Right lobe of liver (tissue), 6 donors: ENCODE measurements around the gene TMEM91. TPM values are rescaled to one million over a fixed set of nuclear protein-coding genes. Genes with fewer than 3 reads are reported as not detected.
A peak's percentile ranks its signal among the peaks of the same experiment; 100 is the strongest.

Source experiments
- ATAC-seq, 4 donors: fragments of 200-7000 bp; cut with Tn5 transposase; one replicate each; pipeline ENCODE4 v1.9.1; 2020; ENCODE audit warnings: mild to moderate bottlenecking in 4 of 4, moderate library complexity in 4 of 4
- DNase-seq, 3 donors: peaks; one replicate each; pipeline ENCODE4 v3.0.0-alpha.2; 2020
- H3K27ac ChIP-seq, 3 donors: fragments of 200-600 bp; one replicate each; pipeline ENCODE4 v1.8.0; 2022
- H3K27me3 ChIP-seq, 2 donors: fragments of 200-600 bp; one replicate each; pipeline ENCODE4 v1.8.0; 2022
- H3K36me3 ChIP-seq, 4 donors: fragments of 200-600 bp; sonication (generic) in 1 of 4; one replicate each; pipeline versions ENCODE4 v1.5.1 to v1.8.0; 2017 to 2022; ENCODE audit warnings: control low read depth in 1 of 4
- H3K4me1 ChIP-seq, 4 donors: fragments of 200-600 bp; sonication (generic) in 1 of 4; one replicate each; pipeline versions ENCODE4 v1.5.1 to v1.8.0; 2017 to 2022; ENCODE audit warnings: control low read depth in 1 of 4
- H3K4me3 ChIP-seq, 3 donors: fragments of 200-600 bp; one replicate each; pipeline ENCODE4 v1.8.0; 2022
- H3K9me3 ChIP-seq, 4 donors: fragments of 200-600 bp; sonication (generic) in 1 of 4; one replicate each; pipeline versions ENCODE4 v1.5.1 to v1.8.0; 2017 to 2022; ENCODE audit warnings: control low read depth in 1 of 4
- POLR2A ChIP-seq: fragments of 450-650 bp; IDR thresholded peaks from one replicate; pipeline ENCODE4 v1.6.1; 2017; ENCODE audit warnings: antibody characterized with exemption, mild to moderate bottlenecking
- WGBS: methylation state at CpG from one replicate; pipeline ENCODE4 v1.1.6; 2018; ENCODE audit warnings: low coverage, low lambda C conversion rate; ENCODE audit not compliant: insufficient coverage; ENCODE audit errors: missing lambda C conversion rate; 5-methylcytosine and 5-hydroxymethylcytosine counted together
- intact Hi-C, 2 donors: fragments of 100-400 bp; cut with DNase I; formaldehyde crosslinking; loops; one replicate each; pipeline versions ENCODE4 v1.11.2 to v1.14.1; 2022
- total RNA-seq, 6 experiments: library from RNA; depleted of rRNA in 2 of 6; stranded (reverse); fragments of >200 nt in 2 of 6; fragmentation: NEBNext Ultra II Directional in 3 of 6; extraction: Animal tissue kit (Norgen Biotek cat#: 25700) in 3 of 6; gene quantifications; one replicate each; pipeline versions ENCODE4 v1.1.0 to v1.2.4, GENCODE V29; 2016 to 2023
- TF ChIP-seq, protein P1 (sequence below), 4 donors: fragments of 200-600 bp in 3 of 4; fragments of 450-650 bp in 1 of 4; IDR thresholded peaks; one replicate each; pipeline versions ENCODE4 v1.5.1 to v1.8.0; 2016 to 2022; ENCODE audit warnings: antibody characterized with exemption in 4 of 4, mild to moderate bottlenecking in 2 of 4
- donor health status: DM: no; HTN: yes; CAD: no.
- donor health status: DM: no; HTN: no; CAD: no.
- donor health status: DM: no; HTN: no; CAD: no.
- donor health status: DM: no; HTN: yes; CAD: no.
- donor health status: DM: no; HTN: yes; CAD: no.

The TMEM91 gene
- total RNA-seq, 6 experiments from 2014 or later: 1.8 to 4.1 (median 3.0) TPM

- H3K9me3 ChIP-seq: no peaks in the 10 kb centered on the region
- H3K4me3 ChIP-seq: peak within 1 kb of the TSS; percentile 95 to 96 (median 95)
- peak; percentile 96 to 98 (median 97) for ATAC-seq
- no peaks in the 10 kb centered on the region for H3K36me3 ChIP-seq
- H3K4me1 ChIP-seq: peaks cover 0 to 21% (median 4%) of the 10 kb centered on the region in 4 donors
- intact Hi-C loops: no loop called here
- peak within 1 kb of the TSS; percentile 94 to 97 (median 97) for H3K27ac ChIP-seq
- 0% methylated on average over 29 of the region's 50 CpGs for WGBS
- DNase-seq: peak; percentile 98 to 100 (median 99)
- no peaks in the 10 kb centered on the region for H3K27me3 ChIP-seq
- TF ChIP-seq POLR2A: no peak
- TF ChIP-seq, protein P1, sequence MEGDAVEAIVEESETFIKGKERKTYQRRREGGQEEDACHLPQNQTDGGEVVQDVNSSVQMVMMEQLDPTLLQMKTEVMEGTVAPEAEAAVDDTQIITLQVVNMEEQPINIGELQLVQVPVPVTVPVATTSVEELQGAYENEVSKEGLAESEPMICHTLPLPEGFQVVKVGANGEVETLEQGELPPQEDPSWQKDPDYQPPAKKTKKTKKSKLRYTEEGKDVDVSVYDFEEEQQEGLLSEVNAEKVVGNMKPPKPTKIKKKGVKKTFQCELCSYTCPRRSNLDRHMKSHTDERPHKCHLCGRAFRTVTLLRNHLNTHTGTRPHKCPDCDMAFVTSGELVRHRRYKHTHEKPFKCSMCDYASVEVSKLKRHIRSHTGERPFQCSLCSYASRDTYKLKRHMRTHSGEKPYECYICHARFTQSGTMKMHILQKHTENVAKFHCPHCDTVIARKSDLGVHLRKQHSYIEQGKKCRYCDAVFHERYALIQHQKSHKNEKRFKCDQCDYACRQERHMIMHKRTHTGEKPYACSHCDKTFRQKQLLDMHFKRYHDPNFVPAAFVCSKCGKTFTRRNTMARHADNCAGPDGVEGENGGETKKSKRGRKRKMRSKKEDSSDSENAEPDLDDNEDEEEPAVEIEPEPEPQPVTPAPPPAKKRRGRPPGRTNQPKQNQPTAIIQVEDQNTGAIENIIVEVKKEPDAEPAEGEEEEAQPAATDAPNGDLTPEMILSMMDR (IDR thresholded peaks at IDR 0.05): no peak
Observed at GRCh38 chr19:41397086-41398049, 21.0 kb downstream of the TMEM91 start, which contains the start of the genes BCKDHA and EXOSC5. TSS of gene BCKDHA (plus strand) at chr19:41397818. CDS start at chr19:41397828, 10 bp downstream. TSS of gene EXOSC5 (minus strand) at chr19:41397359. CDS start at chr19:41397328, 31 bp downstream.

DNA sequence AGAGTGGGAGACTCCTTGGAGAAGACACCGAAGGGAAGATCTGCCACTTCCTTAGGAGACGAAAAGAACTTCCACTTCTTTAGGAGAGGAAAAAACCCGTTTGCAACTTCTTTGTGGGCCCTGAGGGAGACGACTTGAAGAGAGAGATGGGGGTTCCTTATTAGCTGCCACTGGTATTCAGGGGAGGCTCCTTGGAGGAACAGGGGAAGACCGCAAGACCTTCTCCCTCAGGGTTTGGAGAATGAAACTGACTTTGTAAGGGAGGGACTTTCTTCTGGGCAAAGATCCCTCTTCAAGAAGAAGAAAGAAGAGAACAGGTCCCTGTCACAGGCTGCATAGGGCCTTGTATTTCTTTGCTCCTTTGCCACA, 21.7 kb downstream of the TMEM91 start:
- Histone ChIP-seq H3K9me3 (no peaks in the 10 kb centered on the region), H3K4me3 (peak overlapping the region; percentile 95 to 96 (median 95)), H3K27ac (peak overlapping the region; percentile 94 to 97 (median 97)), H3K4me1 (peaks cover 0 to 23% (median 4%) of the 10 kb centered on the region in 4 donors), H3K36me3 (no peaks in the 10 kb centered on the region), H3K27me3 (no peaks in the 10 kb centered on the region)
- DNase-seq (no peak), ATAC-seq (no peak)
- 0% methylated on average over 5 of the region's 5 CpGs for WGBS
- TF ChIP-seq POLR2A: no peak
- TF ChIP-seq, protein P1 (IDR thresholded peaks at IDR 0.05): no peak
- intact Hi-C loops: no loop called here

DNA sequence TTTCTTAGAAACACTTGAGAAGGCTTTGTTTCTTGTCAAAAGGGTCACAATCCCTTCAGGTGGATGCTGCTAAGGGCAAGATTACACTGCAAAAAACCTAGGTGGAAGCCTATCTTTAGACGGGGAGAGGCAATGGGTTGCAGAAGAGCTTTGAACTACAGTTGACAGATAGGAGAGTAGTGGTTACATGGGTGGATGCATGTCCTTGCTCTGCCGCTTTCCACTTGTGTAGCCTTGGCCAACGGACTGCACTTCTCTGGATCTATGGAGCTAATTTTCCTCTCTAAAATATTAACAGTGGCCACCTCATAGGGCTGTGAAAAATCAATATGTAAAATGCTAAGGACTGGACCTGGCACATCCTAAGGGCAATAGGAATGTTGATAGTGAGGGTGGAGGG, 22.3 kb downstream of the TMEM91 start:
- no peak for TF ChIP-seq POLR2A
- TF ChIP-seq, protein P1 (IDR thresholded peaks at IDR 0.05): no peak
- DNase-seq: no peak
- Histone ChIP-seq H3K4me3 (peak overlapping the region; percentile 95 to 96 (median 95)), H3K9me3 (no peaks in the 10 kb centered on the region), H3K4me1 (peaks cover 0 to 28% (median 4%) of the 10 kb centered on the region in 4 donors), H3K27ac (no peak overlapping the region), H3K27me3 (no peaks in the 10 kb centered on the region), H3K36me3 (no peaks in the 10 kb centered on the region)
- WGBS: 31% methylated on average over 2 of the region's 3 CpGs
- no peak for ATAC-seq
- intact Hi-C loops: no loop called here

DNA sequence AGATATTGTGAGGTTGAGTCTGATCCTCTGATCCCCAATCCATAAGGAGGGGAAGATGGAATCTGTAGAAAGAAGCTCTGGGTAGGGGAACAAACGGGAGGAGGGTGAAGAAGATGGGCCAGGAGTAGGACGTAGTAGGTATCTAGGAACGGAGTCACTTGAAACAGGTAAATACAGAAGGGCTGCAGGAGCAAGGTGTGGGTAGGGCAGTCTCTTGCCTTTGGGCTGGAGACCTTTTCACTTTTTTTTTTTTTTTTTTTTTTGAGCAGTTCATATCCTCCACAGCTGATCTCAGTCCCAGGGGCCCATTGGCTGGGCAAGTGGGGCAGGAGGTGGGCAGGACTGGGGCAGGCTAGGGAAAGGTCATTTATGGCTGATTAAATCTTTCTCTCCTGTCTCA, 22.8 kb downstream of the TMEM91 start:
- Histone ChIP-seq H3K4me3 (peak overlapping the region in 2 of 3 donors; percentile 95), H3K9me3 (no peaks in the 10 kb centered on the region), H3K36me3 (no peaks in the 10 kb centered on the region), H3K27ac (no peak overlapping the region), H3K4me1 (peaks cover 0 to 28% (median 4%) of the 10 kb centered on the region in 4 donors), H3K27me3 (no peaks in the 10 kb centered on the region)
- TF ChIP-seq POLR2A: no peak
- TF ChIP-seq, protein P1 (IDR thresholded peaks at IDR 0.05): no peak
- DNase-seq (no peak), ATAC-seq (no peak)
- intact Hi-C loops: no loop called here
- WGBS: 91% methylated on average over 3 of the region's 3 CpGs
